Panc1 (cell line): ENCODE measurements around the gene PDZRN4.

Experiments
- POLR2AphosphoS5 ChIP-seq: IDR thresholded peaks from 2 replicates; pipeline ENCODE4 v1.6.1; 2012; ENCODE audit warnings: mild to moderate bottlenecking, low read depth, low read length, moderate library complexity
- SIN3A ChIP-seq: IDR thresholded peaks from 2 replicates; pipeline ENCODE4 v1.6.1; 2012; ENCODE audit warnings: low read depth, mild to moderate bottlenecking, low read length, moderate library complexity, borderline replicate concordance; ENCODE audit not compliant: insufficient read depth
- TF ChIP-seq, protein P1 (sequence below): fragments of 450-650 bp; IDR thresholded peaks from 2 replicates; pipeline ENCODE4 v1.5.1; 2017; ENCODE audit warnings: mild to moderate bottlenecking
- TF ChIP-seq, protein P2 (sequence below), 2 experiments: IDR thresholded peaks; 2 replicates each; pipeline ENCODE4 v1.6.1; 2011 to 2012; ENCODE audit warnings: low read depth in 2 of 2, control low read depth in 1 of 2, low read length in 1 of 2, mild to moderate bottlenecking in 1 of 2, moderate library complexity in 1 of 2; ENCODE audit not compliant: insufficient read depth in 1 of 2

DNA sequence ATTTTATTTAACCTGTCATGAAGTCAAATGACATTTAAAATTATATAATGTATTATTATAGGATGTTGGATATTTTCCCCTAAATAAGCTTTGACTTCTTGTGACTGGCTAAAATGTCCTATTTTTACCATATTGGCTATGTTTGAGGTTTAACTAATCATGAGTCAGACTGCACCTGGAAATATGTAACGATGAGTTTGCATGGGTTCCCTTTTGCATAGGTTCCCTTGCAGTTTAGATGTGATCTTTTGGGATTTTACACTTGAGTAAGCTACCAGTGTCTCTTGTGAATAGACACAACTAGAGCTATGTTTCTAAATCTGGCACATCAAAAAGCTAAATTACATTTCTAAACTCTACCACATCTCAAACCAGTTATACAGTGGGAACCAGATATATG is 5.2 kb downstream of the PDZRN4 start:
- TF ChIP-seq, protein P1, sequence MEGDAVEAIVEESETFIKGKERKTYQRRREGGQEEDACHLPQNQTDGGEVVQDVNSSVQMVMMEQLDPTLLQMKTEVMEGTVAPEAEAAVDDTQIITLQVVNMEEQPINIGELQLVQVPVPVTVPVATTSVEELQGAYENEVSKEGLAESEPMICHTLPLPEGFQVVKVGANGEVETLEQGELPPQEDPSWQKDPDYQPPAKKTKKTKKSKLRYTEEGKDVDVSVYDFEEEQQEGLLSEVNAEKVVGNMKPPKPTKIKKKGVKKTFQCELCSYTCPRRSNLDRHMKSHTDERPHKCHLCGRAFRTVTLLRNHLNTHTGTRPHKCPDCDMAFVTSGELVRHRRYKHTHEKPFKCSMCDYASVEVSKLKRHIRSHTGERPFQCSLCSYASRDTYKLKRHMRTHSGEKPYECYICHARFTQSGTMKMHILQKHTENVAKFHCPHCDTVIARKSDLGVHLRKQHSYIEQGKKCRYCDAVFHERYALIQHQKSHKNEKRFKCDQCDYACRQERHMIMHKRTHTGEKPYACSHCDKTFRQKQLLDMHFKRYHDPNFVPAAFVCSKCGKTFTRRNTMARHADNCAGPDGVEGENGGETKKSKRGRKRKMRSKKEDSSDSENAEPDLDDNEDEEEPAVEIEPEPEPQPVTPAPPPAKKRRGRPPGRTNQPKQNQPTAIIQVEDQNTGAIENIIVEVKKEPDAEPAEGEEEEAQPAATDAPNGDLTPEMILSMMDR, result no peak
- TF ChIP-seq POLR2AphosphoS5 (no peak), SIN3A (no peak)
- TF ChIP-seq, protein P2, sequence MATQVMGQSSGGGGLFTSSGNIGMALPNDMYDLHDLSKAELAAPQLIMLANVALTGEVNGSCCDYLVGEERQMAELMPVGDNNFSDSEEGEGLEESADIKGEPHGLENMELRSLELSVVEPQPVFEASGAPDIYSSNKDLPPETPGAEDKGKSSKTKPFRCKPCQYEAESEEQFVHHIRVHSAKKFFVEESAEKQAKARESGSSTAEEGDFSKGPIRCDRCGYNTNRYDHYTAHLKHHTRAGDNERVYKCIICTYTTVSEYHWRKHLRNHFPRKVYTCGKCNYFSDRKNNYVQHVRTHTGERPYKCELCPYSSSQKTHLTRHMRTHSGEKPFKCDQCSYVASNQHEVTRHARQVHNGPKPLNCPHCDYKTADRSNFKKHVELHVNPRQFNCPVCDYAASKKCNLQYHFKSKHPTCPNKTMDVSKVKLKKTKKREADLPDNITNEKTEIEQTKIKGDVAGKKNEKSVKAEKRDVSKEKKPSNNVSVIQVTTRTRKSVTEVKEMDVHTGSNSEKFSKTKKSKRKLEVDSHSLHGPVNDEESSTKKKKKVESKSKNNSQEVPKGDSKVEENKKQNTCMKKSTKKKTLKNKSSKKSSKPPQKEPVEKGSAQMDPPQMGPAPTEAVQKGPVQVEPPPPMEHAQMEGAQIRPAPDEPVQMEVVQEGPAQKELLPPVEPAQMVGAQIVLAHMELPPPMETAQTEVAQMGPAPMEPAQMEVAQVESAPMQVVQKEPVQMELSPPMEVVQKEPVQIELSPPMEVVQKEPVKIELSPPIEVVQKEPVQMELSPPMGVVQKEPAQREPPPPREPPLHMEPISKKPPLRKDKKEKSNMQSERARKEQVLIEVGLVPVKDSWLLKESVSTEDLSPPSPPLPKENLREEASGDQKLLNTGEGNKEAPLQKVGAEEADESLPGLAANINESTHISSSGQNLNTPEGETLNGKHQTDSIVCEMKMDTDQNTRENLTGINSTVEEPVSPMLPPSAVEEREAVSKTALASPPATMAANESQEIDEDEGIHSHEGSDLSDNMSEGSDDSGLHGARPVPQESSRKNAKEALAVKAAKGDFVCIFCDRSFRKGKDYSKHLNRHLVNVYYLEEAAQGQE (IDR thresholded peaks at IDR 0.05; ENCODE audit: insufficient read depth in 1 of 2, low read depth in 2 of 2, low read length in 1 of 2), result no peak
